Measurements from ENCODE around the gene CEP128.

CEP128 gene

DNA sequence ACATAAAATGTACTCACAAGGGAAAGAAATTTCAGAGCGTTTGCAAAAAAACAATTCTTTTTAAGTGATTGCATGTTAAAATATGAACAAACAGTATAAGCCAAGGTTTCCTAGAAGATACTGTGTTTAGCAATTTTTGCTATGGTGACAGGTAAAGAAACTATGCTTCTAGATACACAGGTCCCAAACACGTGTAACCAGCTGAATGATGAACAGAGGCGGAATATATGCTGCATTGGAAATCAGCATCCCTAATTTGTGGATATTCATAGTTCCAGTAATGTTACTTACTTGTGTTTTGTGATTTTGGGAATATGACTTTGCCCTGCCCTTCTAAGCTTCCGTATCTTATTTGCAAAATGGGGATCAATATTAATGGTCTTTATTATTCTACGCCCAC is 403.9 kb downstream of the CEP128 start:
- TF ChIP-seq, protein P1, sequence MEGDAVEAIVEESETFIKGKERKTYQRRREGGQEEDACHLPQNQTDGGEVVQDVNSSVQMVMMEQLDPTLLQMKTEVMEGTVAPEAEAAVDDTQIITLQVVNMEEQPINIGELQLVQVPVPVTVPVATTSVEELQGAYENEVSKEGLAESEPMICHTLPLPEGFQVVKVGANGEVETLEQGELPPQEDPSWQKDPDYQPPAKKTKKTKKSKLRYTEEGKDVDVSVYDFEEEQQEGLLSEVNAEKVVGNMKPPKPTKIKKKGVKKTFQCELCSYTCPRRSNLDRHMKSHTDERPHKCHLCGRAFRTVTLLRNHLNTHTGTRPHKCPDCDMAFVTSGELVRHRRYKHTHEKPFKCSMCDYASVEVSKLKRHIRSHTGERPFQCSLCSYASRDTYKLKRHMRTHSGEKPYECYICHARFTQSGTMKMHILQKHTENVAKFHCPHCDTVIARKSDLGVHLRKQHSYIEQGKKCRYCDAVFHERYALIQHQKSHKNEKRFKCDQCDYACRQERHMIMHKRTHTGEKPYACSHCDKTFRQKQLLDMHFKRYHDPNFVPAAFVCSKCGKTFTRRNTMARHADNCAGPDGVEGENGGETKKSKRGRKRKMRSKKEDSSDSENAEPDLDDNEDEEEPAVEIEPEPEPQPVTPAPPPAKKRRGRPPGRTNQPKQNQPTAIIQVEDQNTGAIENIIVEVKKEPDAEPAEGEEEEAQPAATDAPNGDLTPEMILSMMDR (IDR thresholded peaks at IDR 0.05; ENCODE audit: control insufficient read depth, insufficient read depth, low read depth, low read length, missing control alignments) = no peak
- no peak for DNase-seq (ENCODE audit: low read depth)
- H3K4me3 ChIP-seq (ENCODE audit: control insufficient read depth, low read depth, low read length) = no peak overlapping the region

DNA sequence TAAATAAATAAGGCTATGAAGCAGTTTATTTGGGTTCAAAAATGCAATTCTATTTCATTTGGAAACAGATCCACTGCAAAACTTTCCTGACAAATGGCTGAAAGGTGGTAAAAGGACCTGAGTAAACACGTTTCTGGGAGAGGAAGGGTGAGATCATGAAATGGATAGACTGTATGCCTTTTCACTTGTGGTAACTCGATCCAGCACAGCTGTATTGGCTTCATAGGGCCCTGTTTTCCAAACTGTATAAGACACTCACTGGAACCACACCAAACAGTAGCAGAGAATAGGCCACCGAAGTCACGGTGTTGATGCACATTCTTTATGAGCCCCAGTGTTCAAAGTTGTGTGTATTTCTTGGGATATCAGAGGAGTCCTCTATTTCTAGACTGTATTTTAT is 405.1 kb downstream of the CEP128 start:
- TF ChIP-seq, protein P1 (IDR thresholded peaks at IDR 0.05; ENCODE audit: control insufficient read depth, insufficient read depth, low read depth, low read length, missing control alignments) = no peak
- H3K4me3 ChIP-seq (ENCODE audit: control insufficient read depth, low read depth, low read length) = no peak overlapping the region
- DNase-seq (ENCODE audit: low read depth) = no peak

DNA sequence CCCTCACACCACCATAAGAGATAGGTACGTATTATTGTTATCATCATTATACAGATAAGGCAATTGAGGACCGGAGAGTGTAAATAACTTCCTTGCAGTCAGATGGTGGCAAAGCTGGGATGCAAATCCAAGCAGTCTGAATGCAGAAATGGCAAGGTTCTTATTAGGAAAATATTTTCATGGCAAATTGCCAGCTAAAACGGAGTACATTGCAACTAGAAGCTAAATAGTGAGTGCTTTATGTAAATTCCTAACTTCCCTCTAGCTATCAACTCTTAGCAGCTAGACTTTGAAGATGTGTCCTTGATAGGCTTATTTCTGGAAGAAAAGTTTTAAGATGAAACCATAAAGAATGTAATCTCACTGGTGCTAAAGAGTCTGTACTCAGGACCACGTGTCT is 406.4 kb downstream of the CEP128 start:
- TF ChIP-seq, protein P1 (IDR thresholded peaks at IDR 0.05; ENCODE audit: control insufficient read depth, insufficient read depth, low read depth, low read length, missing control alignments) = no peak
- H3K4me3 ChIP-seq (ENCODE audit: control insufficient read depth, low read depth, low read length) = no peak overlapping the region
- DNase-seq (ENCODE audit: low read depth) = no peak

DNA sequence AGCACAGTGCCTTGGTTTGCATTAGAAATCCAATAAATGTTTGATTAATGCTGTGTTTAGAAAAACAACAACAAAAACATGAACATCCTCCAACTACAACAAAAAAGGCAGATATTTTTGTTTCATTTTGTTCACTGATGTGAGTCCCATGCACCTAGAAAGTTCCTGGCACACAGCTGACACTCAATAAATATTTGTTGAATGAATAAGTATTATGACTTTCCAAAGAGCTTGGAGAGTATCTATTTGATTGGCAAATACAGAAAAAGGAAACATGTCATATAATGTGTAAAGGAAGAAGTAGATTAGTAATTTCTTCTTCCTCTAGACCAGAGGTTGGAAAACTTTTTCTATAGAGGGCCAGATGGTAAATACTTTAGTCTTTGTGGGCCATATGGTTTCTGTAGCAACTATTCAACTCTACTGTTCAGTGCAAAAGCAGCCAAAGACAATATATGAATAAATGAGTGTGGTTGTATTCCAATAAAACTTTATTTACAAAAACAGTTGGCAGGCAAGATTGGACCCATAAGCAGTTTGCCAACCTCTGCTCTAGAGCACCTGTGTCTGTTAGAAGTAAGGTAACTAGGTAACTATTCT is 417.9 kb downstream of the CEP128 start:
- no peak overlapping the region for H3K4me3 ChIP-seq (ENCODE audit: control insufficient read depth, low read depth, low read length)
- DNase-seq (ENCODE audit: low read depth) = no peak
- TF ChIP-seq, protein P1 (IDR thresholded peaks at IDR 0.05; ENCODE audit: control insufficient read depth, insufficient read depth, low read depth, low read length, missing control alignments) = no peak

DNA sequence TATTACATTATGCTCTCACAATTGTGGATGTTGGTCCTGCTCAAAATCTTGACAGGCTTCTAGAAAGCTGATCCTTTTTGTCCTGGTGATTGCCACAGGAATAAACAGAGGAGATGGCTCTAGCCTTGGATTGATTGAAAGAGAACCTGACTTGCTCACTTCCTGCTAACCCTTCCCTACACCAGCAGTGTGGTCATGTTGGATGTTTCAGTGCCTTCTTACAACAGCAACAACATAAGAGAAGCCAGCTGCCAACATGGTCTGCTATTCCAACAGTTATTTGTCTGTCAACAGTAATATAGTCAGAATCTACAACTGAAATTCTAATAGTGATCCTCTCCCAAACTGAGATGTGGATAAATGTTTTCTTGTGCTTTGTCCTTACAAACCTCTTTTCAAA is 418.6 kb downstream of the CEP128 start:
- TF ChIP-seq, protein P1 (IDR thresholded peaks at IDR 0.05; ENCODE audit: control insufficient read depth, insufficient read depth, low read depth, low read length, missing control alignments) = no peak
- no peak for DNase-seq (ENCODE audit: low read depth)
- H3K4me3 ChIP-seq (ENCODE audit: control insufficient read depth, low read depth, low read length) = no peak overlapping the region

DNA sequence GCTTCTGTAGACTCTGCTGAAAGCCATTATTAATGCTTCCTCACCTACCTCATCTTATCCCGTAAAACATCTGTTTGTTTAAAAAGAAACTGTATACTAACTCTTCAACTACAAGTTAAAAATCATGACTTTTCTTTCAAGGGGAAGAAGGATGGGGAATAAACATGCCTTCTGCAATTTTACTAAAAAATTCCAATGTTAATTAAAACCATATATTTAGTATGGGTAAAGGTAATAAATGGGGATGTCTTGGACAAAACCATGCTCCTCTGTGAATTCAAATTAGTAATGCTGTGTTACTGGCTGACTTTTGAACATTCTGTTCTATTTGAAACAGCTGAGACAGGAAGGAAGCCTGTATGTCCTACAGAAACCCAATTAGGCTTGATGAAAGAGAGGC is 419.1 kb downstream of the CEP128 start:
- no peak for DNase-seq (ENCODE audit: low read depth)
- H3K4me3 ChIP-seq (ENCODE audit: control insufficient read depth, low read depth, low read length) = no peak overlapping the region
- TF ChIP-seq, protein P1 (IDR thresholded peaks at IDR 0.05; ENCODE audit: control insufficient read depth, insufficient read depth, low read depth, low read length, missing control alignments) = no peak

DNA sequence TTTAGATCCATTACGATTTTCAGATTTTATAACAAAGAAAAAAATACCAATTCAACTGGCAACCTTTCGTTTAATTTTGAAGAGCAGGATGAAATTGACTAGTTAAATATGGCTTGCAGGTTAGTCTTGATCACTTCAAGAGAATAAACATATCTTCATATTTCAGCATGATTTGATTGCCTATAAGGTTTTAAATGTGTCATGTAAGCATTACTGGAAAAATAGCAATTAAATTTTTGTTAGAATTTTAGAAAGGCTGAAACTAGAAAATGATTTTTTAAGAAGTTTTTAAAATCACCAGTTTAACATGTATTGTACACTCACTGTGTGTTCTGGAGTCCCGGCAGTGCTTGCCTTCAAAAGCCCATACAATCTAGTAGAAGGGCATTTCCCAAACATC is 420.1 kb downstream of the CEP128 start:
- no peak overlapping the region for H3K4me3 ChIP-seq (ENCODE audit: control insufficient read depth, low read depth, low read length)
- no peak for DNase-seq (ENCODE audit: low read depth)
- TF ChIP-seq, protein P1 (IDR thresholded peaks at IDR 0.05; ENCODE audit: control insufficient read depth, insufficient read depth, low read depth, low read length, missing control alignments) = no peak
